HG03342 (cell line): ENCODE measurements around the gene OR13J1.
"Not testable (repeated sequence)": the region's sequence is repeated elsewhere in the genome, so short reads cannot be mapped to it uniquely, and the experiment has no call there.

Experiments used
- ATAC-seq: cut with Tn5 transposase; IDR thresholded peaks from one replicate; pipeline ENCODE4 v1.9.1; 2021; ENCODE audit warnings: mild to moderate bottlenecking, moderate library complexity; ENCODE audit not compliant: unreplicated experiment

OR13J1 gene

GRCh38 chr9:35905051-35905781 is 35.0 kb upstream of the OR13J1 start:
- ATAC-seq: no peak

- ATAC-seq: no peak
Observed at GRCh38 chr9:35904338-35904737, 34.1 kb upstream of the OR13J1 start.

GRCh38 chr9:35903049-35903448 is 32.8 kb upstream of the OR13J1 start:
- ATAC-seq: no peak

GRCh38 chr9:35899021-35899420 is 28.8 kb upstream of the OR13J1 start:
- ATAC-seq: no peak

- ATAC-seq: no peak
Observed at GRCh38 chr9:35898337-35898736, 28.1 kb upstream of the OR13J1 start.

GRCh38 chr9:35897376-35898099 is 27.3 kb upstream of the OR13J1 start:
- not testable (repeated sequence) for ATAC-seq

GRCh38 chr9:35896570-35896969 is 26.4 kb upstream of the OR13J1 start:
- ATAC-seq: no peak

GRCh38 chr9:35892051-35892450 is 21.9 kb upstream of the OR13J1 start:
- no peak for ATAC-seq

GRCh38 chr9:35891646-35892045 is 21.4 kb upstream of the OR13J1 start:
- ATAC-seq: no peak

- ATAC-seq: not testable (repeated sequence)
Observed at GRCh38 chr9:35884908-35885307, 14.7 kb upstream of the OR13J1 start.

GRCh38 chr9:35882996-35883395 is 12.8 kb upstream of the OR13J1 start:
- ATAC-seq: no peak

- ATAC-seq: no peak
Observed at GRCh38 chr9:35882263-35882848, 12.2 kb upstream of the OR13J1 start.

GRCh38 chr9:35872505-35872904 is 2.3 kb upstream of the OR13J1 start:
- ATAC-seq: no peak

GRCh38 chr9:35871545-35871944 is 1.3 kb upstream of the OR13J1 start:
- ATAC-seq: no peak

GRCh38 chr9:35869621-35870216 is 482 bp downstream of the OR13J1 start:
- ATAC-seq: no peak

GRCh38 chr9:35868933-35869332 is 1.3 kb downstream of the OR13J1 start:
- no peak for ATAC-seq

GRCh38 chr9:35867538-35867937 is 2.7 kb downstream of the OR13J1 start:
- ATAC-seq: no peak

- no peak for ATAC-seq
Observed at GRCh38 chr9:35864695-35865255, 5.4 kb downstream of the OR13J1 start.

- no peak for ATAC-seq
Observed at GRCh38 chr9:35863583-35863982, 6.6 kb downstream of the OR13J1 start.

GRCh38 chr9:35862328-35862727 is 7.9 kb downstream of the OR13J1 start:
- ATAC-seq: no peak

- no peak for ATAC-seq
Observed at GRCh38 chr9:35861161-35861897, 8.9 kb downstream of the OR13J1 start.
